HG02642 (cell line): Measurements from ENCODE around the gene NME3.

Source experiments
- ATAC-seq: cut with Tn5 transposase; IDR thresholded peaks from one replicate; pipeline ENCODE4 v1.9.1; 2021; ENCODE audit warnings: mild to moderate bottlenecking; ENCODE audit not compliant: unreplicated experiment, poor library complexity

Gene NME3

DNA sequence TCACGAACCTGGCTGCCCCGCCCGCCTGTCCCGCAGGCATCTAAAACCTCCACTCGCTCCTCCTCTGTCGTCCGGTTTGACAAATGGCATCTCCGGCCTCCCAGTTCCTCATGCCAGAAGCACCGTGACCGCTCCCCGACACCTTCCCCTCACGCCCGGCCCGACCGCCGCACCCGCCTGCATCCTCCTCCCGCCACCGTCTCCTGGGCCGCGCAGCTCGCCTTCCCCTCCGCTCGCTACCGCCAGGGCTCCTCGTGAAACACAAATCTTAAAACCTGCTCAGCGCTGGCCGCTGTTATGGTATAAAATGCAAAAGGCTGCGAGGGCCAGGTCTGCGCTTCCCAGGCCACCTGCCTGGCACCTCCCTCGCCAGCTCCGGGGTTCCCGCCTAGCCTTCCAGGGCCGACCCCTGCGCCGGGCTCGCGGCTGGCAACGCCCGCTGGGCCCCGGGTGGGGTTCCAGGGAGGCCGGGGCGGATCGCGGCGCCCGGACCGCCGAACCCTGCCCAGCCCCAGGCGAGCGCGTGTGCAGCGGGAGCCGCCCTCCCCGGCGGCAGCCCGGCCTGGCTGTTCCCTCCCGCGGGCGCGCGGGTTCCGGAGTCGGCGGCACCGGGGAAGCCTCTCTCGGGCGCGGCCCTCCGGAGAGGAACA is 10.5 kb upstream of the NME3 start:
- peak; percentile 6 for ATAC-seq

DNA sequence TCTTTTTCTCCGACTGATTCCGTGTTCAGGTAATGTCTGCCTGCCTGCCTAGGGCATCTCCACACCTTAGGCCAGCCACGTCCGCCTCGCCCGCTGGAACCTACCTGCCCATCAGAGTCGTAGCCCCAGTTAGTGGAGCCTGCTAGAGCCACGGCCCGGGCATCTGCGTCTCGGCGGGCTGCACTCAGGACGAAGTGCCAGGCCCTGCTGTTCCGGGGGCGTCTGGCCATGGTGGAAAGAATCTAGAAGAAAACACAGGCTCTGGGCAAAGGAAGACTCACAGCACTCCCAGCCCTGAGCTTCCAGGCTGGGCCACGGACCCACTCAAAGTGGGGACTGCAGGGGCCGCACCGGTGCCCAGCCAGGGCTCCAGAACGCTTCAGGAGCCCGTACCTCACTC is 9.9 kb upstream of the NME3 start:
- ATAC-seq = no peak

DNA sequence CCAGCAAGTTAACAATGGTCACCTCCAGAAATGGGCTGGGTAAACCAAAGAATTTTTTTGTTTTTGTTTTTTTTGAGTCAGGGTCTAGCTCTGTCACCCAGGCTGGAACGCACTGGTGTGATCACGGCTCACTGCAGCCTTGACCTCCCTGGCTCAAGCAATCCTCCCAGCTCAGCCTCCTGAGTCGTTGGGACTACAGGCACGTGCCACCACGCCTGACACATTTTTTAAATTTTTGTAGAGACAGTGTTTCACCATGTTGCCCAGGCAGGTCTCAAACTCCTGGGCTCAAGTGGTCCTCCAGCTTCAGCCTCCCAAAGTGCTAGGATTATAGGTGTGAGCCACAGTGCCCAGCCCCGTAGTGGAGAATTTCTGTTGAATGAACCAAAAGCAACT is 9.3 kb upstream of the NME3 start:
- ATAC-seq = no peak

DNA sequence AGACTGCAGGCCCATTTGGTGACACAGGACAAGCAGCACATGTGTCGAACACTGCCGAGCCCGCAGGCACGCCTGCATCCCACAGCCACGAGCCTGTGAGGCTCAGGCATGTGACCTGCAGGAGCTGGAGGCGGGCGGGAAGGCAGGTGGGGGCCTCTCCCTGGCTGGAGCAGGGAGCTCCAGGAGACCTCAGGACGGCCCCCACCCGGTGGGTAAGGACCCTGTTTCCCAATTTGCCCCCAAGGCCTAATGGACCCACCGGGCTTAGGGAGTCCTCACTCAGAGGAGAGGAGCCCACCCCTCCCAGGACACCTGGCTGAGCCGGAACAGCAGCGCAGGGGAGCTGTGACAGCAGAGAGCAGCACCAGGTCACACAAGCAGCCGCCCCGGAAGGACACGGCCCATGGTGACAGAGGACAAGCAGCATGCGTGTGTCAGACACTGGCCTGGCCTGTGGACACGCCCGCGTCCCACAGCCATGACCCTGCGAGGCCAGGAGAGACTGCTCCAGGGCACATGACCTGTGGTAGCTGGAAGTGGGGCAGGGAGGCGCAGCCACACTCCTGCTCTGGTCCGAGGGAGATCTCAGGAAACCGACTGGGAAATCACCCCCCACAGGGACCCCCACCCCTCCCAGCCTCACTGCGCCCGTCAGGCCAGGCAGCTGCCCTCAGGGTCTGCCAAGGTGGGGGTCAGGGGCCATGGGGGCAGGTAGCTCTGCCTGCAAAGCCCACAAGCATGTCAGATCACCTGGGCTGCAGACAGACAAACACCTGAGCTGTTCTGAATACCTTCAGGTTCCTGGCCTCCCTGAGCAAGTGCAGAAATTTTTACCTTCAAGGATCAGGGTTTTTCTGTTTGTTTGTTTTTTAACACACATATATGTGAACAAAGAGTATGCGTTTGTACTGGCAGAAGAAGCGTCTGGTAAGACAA is 8.7 kb upstream of the NME3 start:
- ATAC-seq = no peak

DNA sequence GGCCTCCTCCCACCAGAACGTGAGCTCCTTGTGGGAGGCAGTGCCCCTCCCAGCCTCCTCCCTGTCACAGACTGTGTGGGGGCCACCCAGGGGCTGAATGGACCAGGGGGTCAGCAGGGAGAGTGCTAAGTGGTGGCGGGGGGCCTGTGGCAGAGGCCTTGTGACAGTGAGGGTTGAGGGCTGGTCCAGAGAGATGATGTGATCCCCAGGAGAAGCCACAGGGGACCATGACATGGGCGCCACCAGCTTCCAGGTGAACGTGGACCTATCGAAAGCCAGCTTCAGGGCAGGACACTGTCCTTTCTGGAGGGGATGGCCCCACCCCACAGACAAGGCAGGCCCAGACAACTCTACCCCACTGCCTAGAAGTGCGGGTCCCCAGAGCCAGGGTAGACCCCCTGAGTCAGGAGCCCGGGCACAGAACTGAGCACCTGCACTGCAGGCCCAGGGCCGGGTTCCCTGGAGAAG is 7.9 kb upstream of the NME3 start:
- ATAC-seq = no peak

DNA sequence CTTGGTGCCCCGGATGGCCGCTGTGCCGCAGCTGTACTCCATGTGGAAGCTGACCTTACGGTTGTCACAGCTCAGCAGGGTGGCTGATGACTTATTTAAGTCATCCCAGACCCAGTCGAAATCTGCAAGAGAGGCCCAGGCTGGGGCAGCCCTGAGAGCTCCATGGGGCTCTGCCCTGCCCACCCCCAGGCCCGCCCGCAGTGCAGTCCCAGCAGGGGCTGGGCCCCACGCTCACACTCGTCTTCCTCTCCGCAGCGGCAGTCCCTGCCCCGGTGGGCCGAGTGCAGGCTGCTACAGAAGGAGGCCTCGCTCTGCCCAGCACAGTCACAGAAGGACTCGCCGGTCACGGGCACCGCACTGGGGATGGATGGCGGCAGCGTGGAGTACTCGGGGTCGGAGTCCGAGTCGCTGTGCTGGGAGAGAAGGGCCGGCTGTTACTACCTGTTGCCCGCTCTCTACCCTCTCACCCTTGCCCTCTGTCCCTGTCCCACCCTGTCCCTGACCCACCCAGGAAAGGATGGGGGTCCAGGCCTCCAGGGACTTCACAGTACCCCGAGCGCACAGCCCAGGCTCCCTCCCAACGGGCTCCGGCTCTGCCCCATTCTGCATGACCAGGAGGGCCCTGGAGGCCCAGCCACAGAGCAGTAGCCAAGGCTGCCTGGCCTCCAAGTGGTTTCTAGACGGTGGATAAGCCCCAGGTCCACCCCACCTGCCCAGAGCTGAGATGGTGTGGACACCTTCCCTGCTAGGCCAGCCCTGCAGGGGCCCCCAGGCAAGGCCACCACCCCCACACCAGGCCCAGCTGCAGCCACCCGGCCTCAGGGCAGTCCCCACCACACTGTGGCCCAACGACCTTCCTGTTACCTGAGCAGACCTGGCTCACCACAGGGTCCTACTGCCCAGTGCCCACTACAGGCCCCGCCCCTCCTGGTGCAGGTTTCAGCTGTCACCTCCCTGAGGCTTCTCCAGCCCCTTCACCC is 7.1 kb upstream of the NME3 start:
- no peak for ATAC-seq

DNA sequence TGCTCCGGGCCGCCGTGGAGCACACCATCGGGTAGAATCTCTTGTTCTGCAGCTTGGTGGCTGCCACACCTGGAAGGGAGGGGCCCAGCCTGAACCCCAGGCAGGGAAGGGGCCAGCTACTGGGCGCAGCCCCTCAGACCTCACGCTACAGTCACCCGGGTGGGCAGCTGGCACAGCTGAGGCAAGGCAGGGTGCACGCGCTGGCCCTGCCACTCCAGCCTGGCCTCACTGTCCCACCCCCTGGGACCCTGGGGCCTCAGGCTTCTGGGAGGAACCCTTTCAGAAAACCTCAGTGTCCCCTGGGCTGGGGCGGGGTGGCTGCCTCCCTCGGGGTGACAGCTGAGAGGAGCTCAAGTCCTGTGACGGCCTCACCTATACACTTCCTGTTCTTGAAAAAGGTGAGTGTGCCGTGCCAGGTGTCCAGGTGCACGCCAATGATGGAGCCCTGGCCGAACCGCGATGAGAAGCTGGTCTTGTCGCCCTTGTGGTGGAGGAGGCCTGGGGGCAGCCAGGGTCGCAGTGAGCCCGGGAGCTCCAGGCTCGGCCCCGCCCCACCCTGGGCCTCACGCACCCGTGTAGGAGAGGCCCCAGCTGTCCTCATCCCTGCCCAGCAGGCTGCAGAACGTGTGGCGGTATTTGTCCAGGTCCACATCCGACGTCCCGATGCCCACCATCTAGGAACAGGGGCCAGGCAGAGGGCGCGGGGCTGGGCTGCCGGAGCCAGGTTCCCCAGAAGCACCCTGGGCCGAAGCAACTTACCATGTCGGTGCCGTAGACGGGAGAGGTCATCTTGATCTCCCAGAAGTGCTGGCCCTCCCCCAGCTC is 6.2 kb upstream of the NME3 start:
- no peak for ATAC-seq

DNA sequence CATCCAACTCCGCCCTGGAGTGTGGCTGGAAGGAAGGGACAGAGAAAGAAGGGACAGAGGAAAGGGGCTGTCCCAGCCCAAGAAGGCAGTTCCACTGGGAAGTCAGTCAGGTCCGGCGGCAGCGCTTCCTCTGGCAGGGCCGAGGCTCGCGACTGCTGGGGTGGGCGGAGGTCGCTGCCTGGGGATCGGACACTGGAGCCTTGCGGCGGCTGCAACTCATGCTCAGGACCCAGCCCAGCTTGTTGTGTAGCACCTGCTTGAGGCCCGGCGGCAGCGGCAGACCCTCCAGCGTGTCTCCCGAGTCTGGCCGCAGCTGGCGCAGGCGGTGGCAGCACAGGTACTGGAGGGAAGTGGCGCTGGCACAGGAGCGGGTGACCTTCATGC is 5.6 kb upstream of the NME3 start:
- ATAC-seq = no peak

DNA sequence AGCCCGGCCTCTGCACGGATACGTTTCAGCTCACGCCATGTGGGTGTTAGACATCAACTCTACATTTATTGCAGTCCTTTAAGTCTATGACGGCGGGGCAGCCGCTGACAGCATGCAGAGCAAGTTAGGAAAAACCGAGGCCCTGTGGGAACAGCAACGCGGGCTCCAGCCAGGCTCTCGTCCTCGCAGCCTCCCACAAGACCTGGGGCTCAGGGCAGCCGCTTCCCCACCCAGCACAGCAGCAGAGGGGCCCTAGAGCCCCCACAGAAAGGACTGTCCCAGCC is 5.3 kb upstream of the NME3 start:
- no peak for ATAC-seq

DNA sequence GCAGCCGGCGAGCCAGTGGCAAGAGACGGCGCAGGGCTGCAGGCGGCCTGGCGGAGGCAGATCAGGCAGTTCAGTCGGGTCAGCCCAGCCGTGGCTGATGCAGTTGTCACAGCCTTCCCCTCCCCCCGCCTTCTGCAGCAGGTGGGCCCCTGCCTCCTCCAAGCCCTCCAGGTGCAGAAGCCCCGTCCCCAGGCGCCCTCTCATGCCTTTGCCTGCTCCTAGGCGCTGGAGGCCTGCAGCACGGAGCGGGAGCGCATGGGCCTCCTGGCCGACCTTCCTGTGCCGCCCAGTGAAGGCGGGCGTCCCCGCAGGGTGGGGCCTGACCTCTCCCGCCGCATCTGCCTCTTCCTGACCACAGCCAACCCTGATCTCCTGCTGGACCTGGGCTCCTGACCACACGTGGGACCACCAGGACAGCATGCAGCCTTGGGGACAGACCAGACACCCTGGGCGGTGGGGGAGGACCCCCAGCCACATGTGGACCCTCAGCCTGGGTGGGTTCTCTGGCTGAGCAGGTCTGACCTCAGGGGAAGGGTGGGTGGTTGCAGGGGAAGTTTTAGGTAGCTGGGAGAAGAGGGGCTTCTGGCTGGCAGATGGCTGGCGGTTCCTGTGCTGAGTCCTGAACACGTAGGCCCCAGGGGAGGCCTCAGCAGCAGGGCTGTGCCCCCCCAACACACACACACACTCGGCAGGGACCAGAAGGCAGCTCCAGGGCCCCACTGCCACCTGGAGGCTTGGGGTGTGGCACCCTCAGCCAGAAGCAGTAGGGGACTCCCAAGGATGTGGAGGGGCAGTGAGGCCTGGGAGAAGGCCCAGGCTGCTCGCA is 4.7 kb upstream of the NME3 start:
- ATAC-seq = no peak

DNA sequence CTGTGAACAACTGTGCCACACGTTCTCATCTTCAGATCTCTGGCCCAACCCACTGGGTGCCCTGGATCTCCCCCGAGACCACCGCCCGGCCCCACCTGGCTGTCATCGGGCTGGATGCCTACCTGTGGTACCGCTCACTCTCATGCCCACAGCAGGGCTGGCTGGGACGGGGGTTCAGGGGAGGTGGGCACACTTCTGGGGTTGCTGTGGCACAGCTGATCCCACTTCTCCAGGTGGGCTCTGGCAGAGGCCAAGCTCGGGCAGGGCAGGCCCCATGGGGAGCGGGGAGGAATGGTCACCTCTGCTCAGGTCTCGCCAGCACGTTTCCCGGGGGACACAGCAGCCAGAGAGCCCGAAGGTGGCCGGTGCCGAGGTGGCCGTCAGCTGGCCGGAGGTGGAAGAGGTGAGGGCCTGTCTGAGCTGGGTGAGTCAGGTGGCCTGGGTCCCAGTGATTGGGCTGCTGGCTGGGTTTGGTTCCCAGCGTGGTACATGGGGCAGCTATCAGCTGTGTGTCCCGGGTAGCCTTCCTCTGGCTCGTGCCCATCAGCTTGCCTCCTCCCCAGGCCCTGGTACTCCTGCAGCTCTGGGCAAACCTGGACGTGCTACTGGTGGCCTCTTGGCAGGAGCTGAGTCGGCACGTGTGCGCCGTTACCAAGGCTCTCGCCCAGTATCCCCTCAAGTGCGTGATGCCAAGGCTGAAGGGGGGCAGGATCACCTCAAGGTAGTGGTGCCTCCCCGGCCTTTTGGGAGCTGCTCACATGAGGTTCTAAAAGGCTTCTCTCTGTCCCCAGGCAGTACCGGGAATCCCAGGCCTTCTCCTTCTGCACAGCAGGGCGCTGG is 3.9 kb upstream of the NME3 start:
- ATAC-seq = no peak

DNA sequence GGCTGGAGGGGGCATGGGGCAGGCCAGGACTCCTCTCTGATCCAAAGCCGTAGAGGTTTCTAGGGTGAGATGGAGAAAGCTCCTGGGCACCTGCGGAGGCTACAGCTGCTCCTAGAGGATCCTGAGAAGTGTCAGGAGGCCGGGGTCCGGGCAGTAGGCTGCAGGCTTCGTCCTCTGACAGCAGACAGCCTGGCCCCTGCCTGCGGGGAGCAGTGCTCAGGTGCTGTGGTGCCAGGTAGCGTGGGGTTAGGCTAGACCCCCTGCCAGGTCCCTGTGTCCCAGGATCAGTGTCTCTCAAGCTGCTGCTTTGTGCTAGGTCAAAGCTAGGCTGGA is 3.1 kb upstream of the NME3 start:
- ATAC-seq = no peak

DNA sequence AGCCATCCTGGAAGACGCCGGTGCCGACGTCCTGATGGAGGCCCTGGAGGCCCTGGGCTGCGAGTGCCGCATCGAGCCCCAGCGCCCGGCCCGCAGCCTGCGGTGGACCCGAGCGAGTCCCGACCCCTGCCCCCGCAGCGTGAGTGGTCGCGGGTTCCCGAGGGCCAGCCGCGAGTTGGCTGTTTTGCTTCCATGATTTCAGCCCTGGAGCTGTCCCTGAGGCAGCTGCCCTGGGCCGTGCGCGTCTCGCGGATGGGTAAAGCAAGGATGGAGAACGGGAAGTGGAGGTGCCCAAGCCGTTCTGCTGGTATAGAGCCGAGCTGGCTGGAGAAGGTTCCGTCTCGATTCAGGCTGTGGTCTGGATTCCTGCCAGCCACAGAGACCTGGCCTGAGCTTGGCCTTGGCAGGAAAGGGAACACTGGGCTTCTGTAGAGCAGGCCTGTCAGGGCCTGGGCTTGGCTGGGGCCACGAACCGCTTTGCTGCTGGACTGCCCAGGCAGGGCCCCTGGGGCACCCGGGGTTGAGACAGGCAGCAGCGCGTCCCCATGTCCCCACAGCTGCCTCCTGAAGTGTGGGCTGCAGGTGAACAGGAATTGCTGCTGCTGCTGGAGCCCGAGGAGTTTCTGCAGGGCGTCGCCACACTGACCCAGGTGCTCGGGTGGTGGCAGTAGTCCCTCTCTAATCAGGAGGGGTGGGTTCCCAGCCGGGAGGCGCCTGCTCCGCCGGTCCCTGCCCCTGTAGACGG is 2.5 kb upstream of the NME3 start:
- ATAC-seq = no peak

DNA sequence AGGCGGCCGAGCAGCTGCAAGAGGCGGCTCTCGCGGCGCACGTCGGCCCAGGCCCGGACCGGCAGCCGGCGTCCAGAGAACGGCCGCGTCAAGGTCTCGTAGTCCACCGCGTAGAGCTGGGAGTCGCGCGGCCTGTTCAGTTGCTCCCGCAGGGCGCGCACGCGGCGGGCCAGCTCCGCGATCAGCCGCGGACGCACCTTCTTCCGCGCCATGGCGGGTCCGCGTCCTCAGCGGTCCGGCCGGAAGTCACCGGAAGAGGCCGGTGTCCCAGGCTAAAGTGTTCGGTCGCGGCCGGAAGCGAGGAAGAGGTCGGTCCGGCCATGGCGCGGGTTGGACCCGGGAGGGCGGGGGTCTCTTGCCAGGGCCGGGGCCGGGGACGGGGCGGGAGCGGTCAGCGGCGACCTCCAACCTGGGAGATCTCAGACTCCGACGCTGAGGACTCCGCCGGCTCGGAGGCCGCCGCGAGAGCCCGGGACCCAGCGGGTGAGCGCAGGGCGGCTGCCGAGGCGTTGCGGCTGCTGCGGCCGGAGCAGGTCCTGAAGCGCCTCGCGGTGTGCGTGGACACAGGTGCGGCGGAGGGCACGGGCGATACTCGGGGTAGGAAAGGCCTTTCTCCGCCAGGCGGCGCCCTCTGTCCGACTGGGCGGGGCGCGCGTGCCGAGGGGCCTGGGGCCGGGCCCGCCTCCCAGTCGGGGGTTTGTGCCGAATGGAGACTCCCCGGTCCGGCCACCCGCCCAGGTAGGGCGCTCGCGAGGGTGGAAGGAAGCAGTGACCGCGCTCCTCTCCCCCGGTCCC is 1.8 kb upstream of the NME3 start, which contains the start of gene MRPS34:
TSS of gene MRPS34 (minus strand) at position 227 of the 795 bp plus-strand sequence. CDS start at position 212, 15 bp downstream.
- peak; percentile 48 for ATAC-seq

DNA sequence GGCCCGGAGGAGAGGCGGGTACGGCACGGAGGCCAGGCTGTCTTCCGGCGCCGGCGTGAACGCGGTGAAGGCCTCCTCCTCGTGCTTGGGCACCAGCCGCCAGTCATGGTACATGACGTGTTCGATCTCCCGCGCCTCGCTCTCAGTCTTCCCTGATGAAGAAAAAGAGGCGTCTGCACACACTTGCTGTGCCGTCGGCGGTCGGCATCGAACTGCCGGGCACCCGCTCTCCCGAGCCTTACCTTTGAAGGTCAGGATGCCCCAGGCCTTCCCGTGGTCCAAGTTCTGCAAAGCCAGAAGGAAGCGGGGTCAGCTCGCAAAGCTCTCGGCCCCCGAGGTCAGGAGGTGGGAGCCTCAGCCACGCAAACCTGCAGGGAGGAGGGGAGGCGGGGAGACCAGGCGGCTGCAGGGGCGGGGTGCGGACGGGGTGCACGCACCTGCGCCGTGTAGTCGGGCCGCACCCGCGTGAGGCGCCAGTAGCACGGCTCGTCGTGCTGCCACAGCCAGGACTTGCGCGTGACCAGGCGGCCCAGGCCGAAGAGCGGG is 1.1 kb upstream of the NME3 start, which contains the start of gene EME2:
TSS of gene EME2 (plus strand) at position 449 of the 546 bp plus-strand sequence. CDS start 418 bp downstream, outside the sequence.
- peak; percentile 9 for ATAC-seq

DNA sequence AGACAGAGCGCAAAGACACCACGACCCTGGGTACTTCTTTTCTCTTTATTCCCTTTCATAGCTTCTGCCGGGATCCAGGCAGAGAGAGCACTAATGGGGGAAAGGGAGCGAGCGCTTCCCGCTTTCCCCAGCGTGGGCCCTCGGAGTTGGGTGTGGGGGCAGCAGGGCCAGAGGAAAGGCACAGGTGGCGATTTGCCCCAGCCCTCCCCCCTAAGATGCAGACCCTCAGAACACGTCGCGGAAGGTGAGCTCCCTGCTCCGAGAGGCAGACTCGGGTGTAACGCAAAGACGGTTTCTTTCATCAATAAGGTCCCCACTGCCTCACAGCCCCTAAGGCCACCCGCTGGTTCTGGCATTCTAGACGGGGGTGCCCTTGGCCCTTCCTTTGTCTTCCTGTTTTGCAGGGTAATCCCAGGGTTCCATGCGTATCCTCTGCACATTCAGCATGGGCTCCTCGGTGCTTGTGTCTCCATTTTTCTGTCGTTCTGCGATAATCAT is 570 bp upstream of the NME3 start:
- ATAC-seq = no peak
